Hematopoietic multipotent progenitor cell treated with erythropoietin and hydrocortisone succinate and interleukin-3 and kit ligand, for 6 days (in vitro differentiated cells): ENCODE data around the gene MAP3K14.
A peak's percentile ranks its signal among the peaks of the same experiment; 100 is the strongest.

Experiments
- DNase-seq: peaks from one replicate; pipeline ENCODE4 v3.0.0-alpha.2; 2015

Gene MAP3K14

DNA sequence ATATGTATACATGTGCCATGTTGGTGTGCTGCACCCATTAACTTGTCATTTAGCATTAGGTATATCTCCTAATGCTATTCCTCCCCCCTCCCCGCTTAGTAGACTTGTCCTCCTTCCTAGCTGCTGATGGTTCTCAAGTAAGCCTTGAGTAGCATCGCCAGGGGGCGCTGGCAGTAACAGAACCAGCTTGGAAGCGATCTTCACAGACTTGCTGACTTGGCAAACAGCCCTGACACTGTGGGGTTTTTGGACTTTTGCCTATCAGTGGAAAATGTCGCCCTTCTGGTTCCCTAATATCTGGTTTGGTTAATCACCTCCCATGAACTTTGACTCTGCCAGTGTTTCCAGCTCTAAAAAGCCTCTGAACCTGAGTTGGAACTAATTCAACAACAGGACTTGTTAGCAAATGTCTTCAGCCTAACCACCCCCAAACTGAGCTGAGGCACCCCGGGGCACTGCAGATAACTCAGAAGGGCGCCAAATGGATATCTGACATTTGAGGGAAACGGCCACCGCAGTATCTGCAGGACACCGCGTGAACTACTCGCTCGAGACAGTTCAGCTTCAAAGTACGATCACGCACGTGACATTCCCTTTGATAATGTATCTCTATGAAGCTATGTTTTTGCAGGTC lies 39.5 kb downstream of the MAP3K14 start:
- DNase-seq, result peak; percentile 99

DNA sequence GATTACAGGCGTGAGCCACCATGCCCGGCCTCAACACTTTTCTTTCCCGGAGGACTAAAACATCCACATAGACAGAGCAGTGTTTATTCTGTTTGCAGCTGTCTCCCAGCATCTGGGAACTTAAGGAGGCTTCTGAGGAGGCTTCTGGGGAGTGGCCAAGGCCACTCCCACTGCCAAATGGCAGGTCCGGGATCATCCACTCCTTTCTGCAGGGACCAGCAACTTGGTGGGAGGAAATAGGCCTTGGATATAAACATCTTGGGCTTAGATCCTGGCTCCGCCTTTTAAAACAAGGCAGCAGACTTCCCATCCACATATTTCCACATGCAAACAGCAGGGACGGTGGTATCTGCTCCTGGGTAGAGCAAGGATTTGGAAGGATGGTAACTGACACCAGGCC lies 40.8 kb downstream of the MAP3K14 start:
- no peak for DNase-seq

DNA sequence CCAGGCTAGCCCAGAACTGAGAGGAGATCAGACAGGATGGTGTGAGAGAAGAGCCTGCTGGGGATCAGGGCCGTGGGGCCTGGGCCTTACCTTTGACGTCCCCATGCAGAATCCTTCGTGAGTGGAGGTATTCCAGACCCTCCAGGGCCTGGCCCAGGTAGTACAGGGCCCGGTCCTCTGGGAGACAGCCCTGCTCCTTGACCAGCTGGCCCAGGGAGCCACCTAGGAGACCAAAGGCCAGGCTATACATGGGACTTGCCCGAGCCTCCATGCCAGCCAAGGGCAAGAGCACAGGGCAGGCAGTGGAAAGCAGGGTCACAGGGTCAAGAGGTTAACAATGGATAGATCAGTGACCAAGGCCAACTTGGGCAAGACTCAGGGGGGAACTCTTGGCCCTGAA lies 42.8 kb downstream of the MAP3K14 start:
- no peak for DNase-seq

DNA sequence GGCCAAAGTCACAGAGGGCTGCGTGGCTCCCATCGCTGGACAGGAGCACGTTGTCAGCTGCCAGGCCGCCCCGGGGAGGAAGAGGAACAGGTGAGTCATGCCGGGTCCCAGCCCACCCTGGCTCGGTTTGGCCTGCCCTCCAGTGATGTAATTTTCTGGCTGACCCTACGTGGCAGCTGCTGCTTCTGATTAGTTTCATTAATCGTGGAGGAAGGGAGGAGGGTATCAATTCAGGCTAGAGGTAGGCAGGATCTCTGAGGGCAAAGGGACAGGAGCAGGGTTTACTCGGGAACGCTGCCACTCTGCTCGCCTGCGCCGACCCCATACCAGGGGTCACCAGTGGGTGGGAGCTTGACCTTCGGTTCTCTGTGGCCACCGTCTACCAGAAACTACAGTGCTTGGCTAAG lies 43.3 kb downstream of the MAP3K14 start:
- DNase-seq, result no peak

DNA sequence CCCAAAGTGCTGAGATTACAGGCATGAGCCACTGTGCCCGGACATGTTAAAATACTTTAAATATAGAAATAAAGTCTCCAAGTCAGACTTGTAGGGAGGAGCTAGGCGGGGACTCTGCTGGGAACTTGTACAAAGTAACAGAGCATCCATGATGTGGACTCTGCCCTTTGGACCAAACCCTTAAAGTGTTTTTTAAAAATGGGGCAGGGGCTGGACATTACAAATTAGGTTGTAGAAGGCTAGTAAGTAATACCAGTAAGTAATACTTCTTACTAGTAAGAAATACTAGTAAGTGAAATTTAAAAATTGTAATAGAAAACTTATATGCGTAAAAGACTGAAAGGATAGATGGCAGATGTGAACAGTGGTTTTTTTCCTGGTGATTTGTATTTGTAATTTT lies 45.2 kb downstream of the MAP3K14 start:
- DNase-seq, result no peak

DNA sequence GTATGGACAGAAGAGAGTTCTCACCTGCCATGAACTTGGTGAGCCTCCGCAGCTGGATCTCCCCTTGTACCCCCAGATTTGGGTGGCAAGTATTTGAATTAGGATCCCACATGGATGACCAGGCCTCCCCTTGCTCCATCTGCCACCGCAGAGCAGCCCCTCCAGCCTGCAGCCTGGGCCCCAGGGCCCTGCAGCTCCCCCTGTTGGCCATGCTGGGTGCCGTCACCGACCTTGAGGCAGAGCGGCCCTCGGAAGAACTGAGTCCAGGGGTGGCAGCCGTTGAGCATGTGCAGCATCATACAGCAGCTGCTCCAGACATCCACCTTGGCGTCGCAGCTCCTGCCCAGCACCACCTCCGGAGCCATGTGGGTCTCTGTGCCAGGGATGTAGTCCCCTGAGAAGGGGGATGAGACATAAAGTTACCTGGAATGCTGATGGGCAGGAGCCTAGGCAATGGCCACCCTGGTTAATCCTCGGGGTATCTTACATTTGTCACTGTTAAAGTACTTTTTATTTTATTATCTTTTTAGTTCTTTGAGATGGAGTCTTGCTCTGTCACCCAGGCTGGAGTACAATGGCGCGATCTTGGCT lies 45.9 kb downstream of the MAP3K14 start:
- peak; percentile 62 for DNase-seq

DNA sequence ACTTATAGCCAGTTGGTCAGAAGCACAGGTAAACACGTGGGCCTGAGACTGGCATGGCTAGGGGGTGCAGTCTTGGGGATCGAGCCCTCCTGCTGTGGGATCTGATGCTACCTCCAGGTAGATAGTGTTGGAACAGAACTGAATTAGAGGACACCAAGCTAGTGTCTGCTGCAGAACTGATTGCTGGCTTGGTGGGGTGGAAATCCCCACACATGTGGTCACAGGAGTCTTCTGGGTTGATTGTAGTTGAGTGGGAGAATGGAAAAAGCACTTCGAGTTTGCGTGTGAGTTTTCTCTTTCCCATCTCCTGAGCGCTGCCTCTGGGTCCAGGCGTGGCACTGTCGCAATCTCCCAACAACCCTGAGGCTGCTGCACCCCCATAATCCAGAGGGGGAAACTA lies 46.9 kb downstream of the MAP3K14 start:
- DNase-seq, result no peak

DNA sequence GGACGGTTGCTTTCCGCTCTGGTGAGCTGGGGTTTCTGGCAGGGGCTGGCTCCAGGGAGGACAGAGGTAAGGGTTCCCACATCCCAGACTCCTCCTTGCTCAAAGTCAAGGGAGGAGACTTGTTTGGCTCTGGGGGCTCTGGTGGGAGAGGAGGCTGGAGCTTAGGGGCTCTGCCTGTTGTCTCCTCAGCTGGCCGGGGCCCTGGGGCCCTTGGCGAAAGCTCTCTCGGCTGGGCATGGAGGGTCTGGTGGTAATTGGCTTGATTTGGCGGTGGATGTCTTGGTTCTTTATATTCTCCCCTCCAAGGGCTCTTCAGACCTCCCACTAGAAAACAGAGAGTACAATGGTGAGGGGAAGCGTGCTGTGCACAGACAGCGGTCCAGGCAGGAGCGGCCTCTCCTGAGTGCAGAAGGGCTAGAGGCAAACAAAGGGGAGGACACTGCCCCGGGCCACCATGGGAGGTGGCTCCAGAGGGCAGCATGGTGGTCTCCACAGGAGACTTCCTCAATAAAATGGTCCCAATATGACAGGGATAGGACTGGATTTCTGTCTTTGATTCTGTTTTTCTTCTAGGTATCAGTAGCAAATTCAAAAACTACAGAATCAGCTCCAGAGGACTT lies 49.3 kb downstream of the MAP3K14 start:
- DNase-seq, result no peak

DNA sequence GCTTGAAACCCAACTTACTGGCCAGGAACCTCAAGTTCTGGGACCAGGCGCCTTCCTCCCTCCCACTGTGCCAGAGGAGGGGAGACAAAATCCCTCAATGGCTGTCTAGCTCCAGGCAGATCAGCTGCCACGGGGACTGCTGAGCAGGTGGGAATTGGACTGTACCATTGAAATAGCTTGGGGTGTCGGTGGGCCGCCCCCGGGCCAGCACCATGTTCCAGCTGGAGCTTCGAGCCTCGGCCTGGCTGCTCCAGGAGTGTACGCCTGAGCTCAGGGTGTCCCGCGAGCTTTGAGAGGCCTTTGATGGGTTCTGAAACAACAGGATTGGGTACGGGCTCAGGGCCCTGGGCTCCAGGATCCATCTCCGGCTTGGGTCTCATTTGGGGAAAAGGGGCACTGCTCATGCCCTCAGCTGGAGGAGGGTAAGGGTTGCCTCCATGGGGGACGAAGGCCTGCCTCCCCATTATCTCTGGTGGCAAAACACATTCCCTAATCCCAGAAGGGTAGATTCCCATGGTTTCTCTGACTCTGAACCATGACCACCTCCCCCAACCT lies 50.4 kb downstream of the MAP3K14 start:
- DNase-seq, result no peak

DNA sequence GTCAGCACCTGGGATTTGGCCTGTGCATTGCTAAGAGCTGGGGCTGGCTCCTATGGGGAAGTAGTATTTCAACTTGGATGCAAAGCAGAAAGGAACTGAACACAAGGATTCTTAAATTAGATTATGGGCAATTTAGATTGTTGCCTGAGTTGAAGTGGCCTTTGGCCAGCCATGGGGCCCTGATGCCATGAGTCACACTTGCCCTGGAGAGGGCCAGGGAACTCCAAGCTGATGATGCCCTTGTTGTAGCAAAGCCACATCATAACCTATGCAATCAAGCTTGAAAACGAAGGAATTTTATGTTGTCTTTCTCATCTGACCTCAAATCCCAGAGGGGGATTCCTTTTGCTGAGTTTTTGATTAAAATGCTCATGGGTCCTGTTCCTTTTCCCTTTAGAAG lies 51.0 kb downstream of the MAP3K14 start:
- no peak for DNase-seq

DNA sequence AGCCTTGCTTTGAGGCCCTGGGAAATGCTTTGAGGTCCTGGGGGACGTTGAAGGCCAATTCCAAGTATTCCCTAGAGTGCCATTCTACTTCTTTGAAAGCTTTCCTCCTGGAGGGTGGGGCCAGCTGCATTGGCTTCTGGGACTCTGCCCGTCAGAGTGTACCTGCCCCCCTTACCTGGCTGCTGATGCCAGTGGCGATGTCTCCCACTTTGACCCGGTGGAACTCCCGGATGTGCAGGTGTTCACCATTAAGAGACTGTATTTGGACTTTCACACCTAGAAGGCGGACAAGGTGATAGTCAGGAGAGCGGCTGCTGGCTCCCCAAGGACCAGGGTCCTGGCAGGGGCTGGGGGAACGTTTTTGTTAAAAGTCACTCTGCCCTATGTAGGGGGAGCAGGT lies 51.8 kb downstream of the MAP3K14 start:
- DNase-seq, result no peak

DNA sequence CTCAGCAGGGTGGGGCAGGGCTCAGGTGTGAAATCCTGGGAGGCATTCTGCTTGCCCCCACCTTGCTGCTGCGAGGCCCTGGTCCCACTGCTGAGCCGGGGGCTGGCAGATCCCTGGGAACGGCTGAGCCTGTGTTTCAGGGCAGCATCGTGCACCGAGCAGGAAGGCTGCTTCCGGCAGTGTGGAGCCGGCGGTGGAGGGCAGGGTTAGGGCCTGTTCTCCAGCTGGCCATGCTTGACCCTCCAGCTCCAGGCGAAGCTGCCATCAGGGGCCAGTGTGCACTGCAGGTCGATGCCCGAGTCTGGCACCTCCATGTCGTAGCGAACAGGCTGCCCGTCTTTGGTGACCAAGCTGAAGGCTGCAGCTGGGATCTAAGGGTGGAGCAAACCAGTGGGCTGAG lies 52.4 kb downstream of the MAP3K14 start:
- no peak for DNase-seq

DNA sequence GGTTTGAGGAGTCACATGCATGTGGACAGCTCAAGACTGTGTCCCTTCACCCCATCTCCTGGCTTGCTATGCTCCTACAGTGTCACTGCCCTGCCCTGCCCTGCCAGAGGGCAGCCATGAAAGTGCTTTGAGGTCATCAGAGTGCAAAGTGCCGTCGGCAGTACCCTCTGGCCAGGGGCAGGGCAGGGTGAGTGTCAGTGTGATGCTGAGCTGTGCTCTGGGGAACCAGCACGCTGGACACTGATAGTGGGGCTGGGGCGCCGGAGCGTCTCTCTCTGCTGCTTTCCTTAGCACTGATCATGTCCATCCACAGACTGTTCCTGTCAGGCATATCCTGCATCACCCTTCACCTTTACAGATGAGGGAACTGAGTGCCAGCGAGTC lies 53.4 kb downstream of the MAP3K14 start:
- DNase-seq, result no peak

DNA sequence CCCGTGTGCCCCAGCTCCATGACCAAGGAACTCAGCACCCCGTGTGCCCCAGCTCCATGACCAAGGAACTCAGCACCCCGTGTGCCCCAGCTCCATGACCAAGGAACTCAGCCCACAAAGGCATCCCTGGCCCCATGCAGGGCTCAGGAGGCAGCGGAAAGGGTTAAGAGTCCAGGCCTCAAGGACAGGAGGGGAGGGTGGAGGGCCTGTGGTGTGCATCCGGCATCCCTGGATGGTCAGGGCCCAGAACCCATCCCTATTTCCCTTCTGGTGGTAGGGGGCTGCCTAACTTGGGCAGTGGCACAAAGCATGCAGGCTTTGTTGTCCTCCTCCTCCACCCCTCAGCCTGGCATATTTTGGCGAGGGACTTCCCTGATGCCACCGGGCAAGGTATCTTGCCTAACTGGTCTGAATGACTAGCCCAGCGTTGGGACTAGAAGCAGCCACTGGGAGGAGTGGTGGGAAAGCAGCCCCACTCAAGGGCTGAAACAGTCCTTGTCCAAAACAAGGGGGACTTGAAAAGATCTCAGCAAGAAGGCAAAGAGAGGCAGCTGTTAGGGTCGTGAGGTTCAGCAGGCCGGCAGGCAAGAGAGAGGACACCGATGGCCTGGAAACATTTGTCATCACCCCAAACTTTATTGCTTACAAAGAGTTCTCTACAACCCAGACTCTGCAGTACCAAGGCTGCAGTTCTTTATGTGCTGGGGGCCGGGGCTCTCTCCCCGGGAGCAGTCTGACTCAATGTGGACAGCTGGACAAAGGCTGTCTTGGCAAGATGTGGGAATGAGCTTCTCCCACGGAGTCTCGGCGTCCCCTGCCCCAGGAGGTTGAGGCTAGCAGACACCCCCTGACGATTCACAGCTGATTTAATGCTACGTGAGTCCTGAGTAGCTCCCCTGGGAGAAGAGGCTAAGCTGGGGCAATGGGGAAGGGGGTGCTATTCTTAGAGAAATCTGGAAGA lies 54.0 kb downstream of the MAP3K14 start:
- DNase-seq, result no peak

DNA sequence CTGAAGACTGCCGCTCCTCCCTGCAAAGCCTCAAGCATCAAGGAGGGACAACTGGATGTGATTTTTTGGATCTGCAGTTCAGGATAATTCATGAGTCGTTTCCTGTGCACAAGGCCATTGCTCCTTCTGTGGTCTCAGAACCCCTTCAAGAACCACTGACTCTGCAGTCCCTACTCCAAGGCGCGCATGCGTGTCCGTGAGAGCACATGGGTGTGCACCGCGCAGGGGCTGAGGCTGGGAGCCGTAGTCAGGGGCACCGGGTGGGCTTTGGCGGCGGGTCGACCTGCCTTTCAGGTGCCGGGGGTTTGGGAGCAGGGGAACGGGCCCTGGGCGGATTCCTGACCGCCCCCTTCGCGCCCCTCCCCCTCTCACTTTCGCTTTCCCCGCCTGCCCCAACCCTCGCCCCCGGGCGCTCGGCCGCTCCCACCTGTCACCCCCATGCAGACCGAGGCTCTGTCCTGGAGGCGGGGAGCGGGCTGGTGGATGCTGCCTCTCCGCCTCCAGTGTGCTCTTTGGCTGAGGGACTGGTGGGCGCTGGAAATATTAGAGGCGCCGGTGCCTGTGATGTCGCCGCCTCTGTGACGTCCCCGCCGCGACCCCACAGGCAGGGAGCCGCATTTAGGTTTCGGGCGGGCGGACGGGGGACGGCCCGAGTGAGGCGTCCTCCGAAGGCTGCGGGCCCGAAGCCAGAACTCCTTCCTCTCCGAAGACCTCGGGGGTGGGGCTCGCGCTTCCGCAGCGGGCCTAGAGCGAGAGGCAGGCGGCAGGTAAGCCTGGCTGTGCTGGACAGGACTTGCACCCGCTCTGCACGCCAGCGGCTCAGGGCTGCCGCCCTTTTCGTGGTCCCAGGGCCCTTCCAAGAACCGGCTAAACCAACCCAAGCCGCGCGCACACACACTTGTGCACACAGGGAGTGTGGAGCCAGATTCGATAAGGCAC lies 55.0 kb downstream of the MAP3K14 start, which contains the start of gene SPATA32:
Gene SPATA32 (minus strand): TSS at position 518 of the 939 bp plus-strand sequence. CDS start 78 bp downstream, at position 440.
- DNase-seq, result peak; percentile 75

DNA sequence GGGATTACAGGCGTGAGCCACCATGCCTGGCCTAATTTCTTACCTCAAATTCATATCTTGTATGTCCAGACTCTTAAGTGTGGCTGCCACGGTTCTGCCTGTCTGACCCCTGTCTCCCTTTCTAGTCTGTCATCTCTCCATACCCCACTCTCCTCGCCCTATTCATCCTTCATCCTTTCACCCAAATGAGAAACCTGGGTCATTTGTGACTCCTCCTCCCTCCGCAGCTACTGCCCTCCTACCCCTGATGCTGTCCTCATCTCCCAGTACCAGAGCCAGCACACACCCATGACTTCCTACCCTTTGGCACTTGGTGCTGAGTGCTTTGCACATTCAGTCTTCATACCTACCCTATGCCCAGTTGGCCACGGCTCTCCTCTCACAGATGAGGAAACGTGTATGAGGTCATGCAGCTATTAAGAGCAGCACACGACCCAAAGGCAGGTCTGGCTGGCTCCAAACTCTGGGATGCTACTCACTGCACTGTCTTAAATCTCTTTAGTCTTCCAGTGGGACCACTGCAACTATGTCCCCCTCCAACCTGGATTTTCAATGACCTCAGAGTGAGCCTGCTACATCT lies 56.5 kb downstream of the MAP3K14 start:
- no peak for DNase-seq

DNA sequence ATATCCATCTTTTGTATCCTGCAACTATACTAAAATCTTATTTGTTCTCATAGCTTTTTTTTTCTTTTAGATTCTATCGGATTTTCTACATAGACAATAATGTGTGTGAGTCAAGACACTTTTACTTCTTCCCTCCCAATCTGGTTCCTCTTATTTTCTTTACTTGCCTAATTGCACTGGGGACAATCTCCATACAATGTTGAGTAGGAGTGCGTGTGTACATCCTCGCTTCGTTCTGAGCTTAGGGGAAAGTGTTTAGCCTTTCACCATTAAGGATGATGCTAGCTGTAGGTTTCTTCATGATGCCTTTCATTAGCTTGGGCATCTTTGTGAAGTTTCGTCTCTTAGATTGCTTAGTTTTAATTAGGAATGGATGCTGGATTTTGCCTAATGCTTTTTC lies 57.8 kb downstream of the MAP3K14 start:
- DNase-seq, result no peak

DNA sequence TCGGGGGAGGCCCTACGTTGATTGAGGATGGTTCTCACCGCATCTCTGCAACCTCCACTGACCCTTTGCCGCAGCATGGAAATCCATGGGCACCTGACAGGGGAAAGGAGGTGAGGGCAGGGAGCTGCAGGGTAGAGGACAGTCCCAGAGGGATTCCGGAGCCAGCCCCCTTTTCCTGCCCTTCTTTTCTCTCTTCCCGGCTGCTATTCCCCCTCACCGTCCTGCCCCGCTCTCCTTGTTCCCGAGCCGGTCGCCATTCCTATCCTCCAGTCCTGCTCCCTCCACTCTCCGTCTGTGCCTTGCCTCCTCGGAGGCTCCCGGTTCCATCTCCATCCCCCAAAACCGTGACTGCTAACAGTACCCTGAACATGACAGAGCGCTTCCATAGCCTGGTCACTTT lies 59.7 kb downstream of the MAP3K14 start:
- DNase-seq, result no peak

DNA sequence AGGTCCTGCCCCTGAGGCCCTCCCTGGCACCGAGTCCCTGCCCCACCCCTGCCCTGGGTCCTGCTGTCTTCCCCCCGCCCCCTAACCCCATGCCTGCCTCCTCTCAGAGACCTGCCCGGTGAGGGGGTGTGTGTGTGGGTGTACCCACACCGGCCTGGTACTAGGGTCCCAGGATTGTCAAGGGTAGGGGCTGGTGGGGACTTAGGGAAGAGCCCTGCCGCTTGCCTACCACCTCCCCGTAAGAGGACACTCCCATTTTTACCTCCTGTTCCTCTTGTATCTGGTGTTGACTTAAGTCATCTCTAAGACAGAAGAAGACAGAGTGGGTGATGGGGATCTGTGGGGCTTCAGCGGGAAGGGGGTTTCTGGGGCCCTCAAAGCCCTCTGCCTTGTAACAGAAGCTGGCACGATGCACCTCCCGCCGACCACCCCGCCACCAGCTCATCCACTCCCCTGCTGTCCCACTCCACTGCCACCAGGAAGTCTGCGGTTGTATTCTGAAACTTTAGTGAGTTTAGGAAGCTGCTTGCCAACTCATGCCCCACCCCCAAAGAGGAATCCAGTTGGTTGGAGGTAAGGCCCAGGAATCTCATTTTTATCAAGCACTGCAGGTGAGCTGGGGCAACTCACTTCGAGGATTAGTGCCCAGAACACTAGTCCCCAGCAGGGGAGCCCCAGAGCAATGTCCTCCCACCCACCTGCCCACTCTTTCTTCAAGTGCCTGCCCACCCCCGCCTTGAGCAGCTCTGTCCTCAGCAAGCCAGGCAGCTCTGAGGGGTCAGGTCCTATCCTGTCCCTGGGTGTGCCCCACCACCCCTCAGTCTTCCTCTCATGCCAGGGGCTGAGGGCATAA lies 60.5 kb downstream of the MAP3K14 start:
- DNase-seq, result peak; percentile 42

DNA sequence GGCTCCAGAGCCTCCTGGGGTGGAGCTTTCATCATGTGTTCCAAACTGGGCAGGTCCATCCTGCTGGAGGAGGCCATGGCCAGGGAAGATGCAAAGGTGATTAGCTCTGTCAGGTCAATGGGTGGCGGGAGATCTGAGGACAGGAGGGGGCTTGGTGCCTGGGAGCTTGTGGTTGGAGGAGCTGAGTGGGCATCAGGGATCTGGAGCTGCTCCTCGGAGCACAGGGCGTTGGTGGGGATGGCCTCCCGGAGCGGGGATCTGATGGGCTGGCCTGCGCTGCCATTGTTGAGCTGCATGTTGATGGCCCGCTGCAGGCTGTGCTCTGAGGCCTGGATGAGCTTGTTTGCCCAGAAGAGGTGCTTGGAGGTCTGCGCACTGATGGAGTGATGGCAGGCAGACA lies 61.5 kb downstream of the MAP3K14 start:
- no peak for DNase-seq

DNA sequence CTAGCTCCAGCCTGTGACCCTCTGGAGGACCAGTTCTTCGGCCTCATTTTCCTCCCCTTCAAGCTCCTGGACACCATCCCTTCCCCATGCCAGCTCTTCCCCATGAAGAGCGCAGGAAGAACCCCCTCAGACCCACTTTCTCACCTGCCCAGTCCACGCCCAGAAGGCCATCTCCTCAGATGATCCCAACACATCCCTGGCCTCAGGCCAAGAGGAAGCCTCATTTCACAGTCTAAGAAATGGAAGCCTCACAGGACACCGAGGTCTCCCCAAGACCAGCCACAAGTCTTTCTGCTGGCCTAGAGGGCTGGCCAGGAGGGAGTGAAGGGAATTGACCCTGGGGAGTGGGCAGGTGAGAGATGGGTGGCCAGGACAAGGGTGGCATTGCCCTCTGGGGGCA lies 62.9 kb downstream of the MAP3K14 start:
- no peak for DNase-seq
